Sciatic nerve (tissue), 2 donors: ENCODE measurements around the gene CLEC16A. TPM values are rescaled to one million over a fixed set of nuclear protein-coding genes. Genes with fewer than 3 reads are reported as not detected.

Experiments used
- ATAC-seq: fragments of 200-7000 bp; cut with Tn5 transposase; one replicate; pipeline ENCODE4 v1.9.1; 2020; ENCODE audit warnings: mild to moderate bottlenecking, moderate library complexity
- DNase-seq: peaks from one replicate; pipeline ENCODE4 v3.0.0-alpha.2; 2020; ENCODE audit warnings: low spot score
- intact Hi-C: fragments of 100-400 bp; cut with DNase I; formaldehyde crosslinking; loops from one replicate; pipeline ENCODE4 v1.14.2; 2022
- total RNA-seq: library from RNA; stranded (reverse); fragmentation: NEBNext Ultra II Directional; extraction: Animal tissue kit (Norgen Biotek cat#: 25700); gene quantifications from one replicate; pipeline ENCODE4 v1.2.1, GENCODE V29; 2021
- donor health status: DM: no; HTN: no; CAD: no.
- donor health status: DM: no; HTN: no; CAD: no.

The CLEC16A gene
- total RNA-seq, 1 donor from 2014 or later, result 39.4 TPM

- DNase-seq (no peak), ATAC-seq (no peak)
Observed at GRCh38 chr16:11080999-11081630, 136.8 kb downstream of the CLEC16A start.

GRCh38 chr16:11082108-11082859, 137.9 kb downstream of the CLEC16A start:
- DNase-seq, result no peak
- ATAC-seq, result no peak
- intact Hi-C loops, result no loop called here

More at GRCh38 chr16:11080999-11081630, 136.8 kb downstream of the CLEC16A start:
- intact Hi-C loops, result no loop called here

GRCh38 chr16:11082860-11083388, 138.6 kb downstream of the CLEC16A start:
- DNase-seq, result no peak
- no peak for ATAC-seq
- intact Hi-C loops, result no loop called here

GRCh38 chr16:11084484-11084875, 140.1 kb downstream of the CLEC16A start:
- no peak for DNase-seq
- peak; percentile 19 for ATAC-seq
- intact Hi-C loops, result no loop called here

GRCh38 chr16:11084876-11085485, 140.6 kb downstream of the CLEC16A start:
- peak; percentile 59 for ATAC-seq
- intact Hi-C loops, result no loop called here
- no peak for DNase-seq

- no peak for ATAC-seq
- no peak for DNase-seq
- intact Hi-C loops, result no loop called here
Observed at GRCh38 chr16:11085916-11086315, 141.6 kb downstream of the CLEC16A start.

GRCh38 chr16:11087691-11088073, 143.3 kb downstream of the CLEC16A start:
- DNase-seq (no peak), ATAC-seq (no peak)
- intact Hi-C loops, result no loop called here

- intact Hi-C loops, result no loop called here
- DNase-seq, result no peak
- ATAC-seq, result no peak
Observed at GRCh38 chr16:11088074-11088730, 143.8 kb downstream of the CLEC16A start.

- intact Hi-C loops, result no loop called here
- DNase-seq, result no peak
- no peak for ATAC-seq
Observed at GRCh38 chr16:11088831-11089230, 144.5 kb downstream of the CLEC16A start.

GRCh38 chr16:11089504-11090124, 145.2 kb downstream of the CLEC16A start:
- DNase-seq (no peak), ATAC-seq (no peak)
- intact Hi-C loops, result no loop called here

- no peak for ATAC-seq
- DNase-seq, result no peak
- intact Hi-C loops, result no loop called here
Observed at GRCh38 chr16:11090232-11090631, 145.9 kb downstream of the CLEC16A start.

- intact Hi-C loops, result no loop called here
- DNase-seq, result no peak
- no peak for ATAC-seq
Observed at GRCh38 chr16:11091021-11091785, 146.8 kb downstream of the CLEC16A start.

GRCh38 chr16:11092788-11093571, 148.6 kb downstream of the CLEC16A start:
- intact Hi-C loops, result no loop called here
- DNase-seq, result no peak
- no peak for ATAC-seq

GRCh38 chr16:11093572-11094074, 149.3 kb downstream of the CLEC16A start:
- DNase-seq (no peak), ATAC-seq (peak; percentile 11)
- intact Hi-C loops, result no loop called here

GRCh38 chr16:11094075-11094856, 149.9 kb downstream of the CLEC16A start:
- ATAC-seq, result peak; percentile 39
- no peak for DNase-seq

GRCh38 chr16:11094857-11095565, 150.6 kb downstream of the CLEC16A start:
- no peak for DNase-seq
- intact Hi-C loops, result no loop called here
- ATAC-seq, result no peak

More at GRCh38 chr16:11094075-11094856, 149.9 kb downstream of the CLEC16A start:
- intact Hi-C loops, result no loop called here
